Psoas muscle (tissue), 8 donors: ENCODE measurements around the gene FNDC3B. TPM values are rescaled to one million over a fixed set of nuclear protein-coding genes. Genes with fewer than 3 reads are reported as not detected.

Experiments
- ATAC-seq, 4 donors: fragments of 200-7000 bp; cut with Tn5 transposase; one replicate each; pipeline ENCODE4 v1.9.1; 2020; ENCODE audit warnings: moderate library complexity in 3 of 4, mild to moderate bottlenecking in 2 of 4
- DNase-seq, 2 donors: peaks; one replicate each; pipeline ENCODE4 v3.0.0-alpha.2; 2020
- H3K27ac ChIP-seq: fragments of 200-600 bp; one replicate; pipeline ENCODE4 v1.8.0; 2022
- H3K27me3 ChIP-seq, 3 donors: fragments of 200-600 bp in 1 of 3; one replicate each; pipeline versions ENCODE4 v1.6.1 to v1.8.0; 2013 to 2022; ENCODE audit warnings: low read length in 2 of 3, mild to moderate bottlenecking in 2 of 3, moderate library complexity in 1 of 3; ENCODE audit not compliant: insufficient read depth in 3 of 3
- H3K36me3 ChIP-seq, 2 donors: fragments of 200-600 bp in 1 of 2; one replicate each; pipeline versions ENCODE4 v1.6.1 to v1.8.0; 2013 to 2022; ENCODE audit warnings: low read depth in 1 of 2, mild to moderate bottlenecking in 1 of 2, moderate library complexity in 1 of 2; ENCODE audit not compliant: insufficient read depth in 1 of 2
- H3K4me1 ChIP-seq: fragments of 200-600 bp; one replicate; pipeline ENCODE4 v1.8.0; 2022
- H3K4me3 ChIP-seq: fragments of 200-600 bp; one replicate; pipeline ENCODE4 v1.8.0; 2022; ENCODE audit warnings: mild to moderate bottlenecking
- H3K9me3 ChIP-seq: fragments of 200-600 bp; one replicate; pipeline ENCODE4 v1.8.0; 2022
- CTCF ChIP-seq: fragments of 200-600 bp; IDR thresholded peaks from one replicate; pipeline ENCODE4 v1.8.0; 2022; ENCODE audit warnings: antibody characterized with exemption
- WGBS, 3 donors: extraction: QIAGEN DNeasy Blood & Tissue Kit; methylation state at CpG; one replicate each; pipeline versions ENCODE4 v1.1.6 to v1.1.7; 2013; 5-methylcytosine and 5-hydroxymethylcytosine counted together
- intact Hi-C, 2 donors: fragments of 100-400 bp; cut with DNase I; formaldehyde crosslinking; loops; one replicate each; pipeline versions ENCODE4 v1.11.0 to v1.14.2; 2022
- polyA plus RNA-seq, 3 donors: library from polyadenylated mRNA; stranded (reverse); fragments of 200-250 nt; gene quantifications; one replicate each; pipeline ENCODE4 v1.2.3, GENCODE V29; 2013
- total RNA-seq, 4 donors: library from RNA; stranded (reverse); fragmentation: NEBNext Ultra II Directional in 2 of 4; extraction: Animal tissue kit (Norgen Biotek cat#: 25700) in 2 of 4; gene quantifications; one replicate each; pipeline versions ENCODE4 v1.2.1 to v1.2.4, GENCODE V29; 2021 to 2023
- donor health status: healthy with polysubstance abuse.
- donor health status: DM: no; HTN: no; CAD: no; lungs with moderate emphysema.
- donor health status: Bipolar disorder and iron deficiency.
- donor health status: healthy.
- donor health status: DM: yes; HTN: yes; CAD: no.
- donor health status: DM: no; HTN: no; CAD: no.
- donor health status: DM: no; HTN: no; CAD: no.
- donor health status: DM: yes; HTN: yes; CAD: no.

FNDC3B gene
- total and polyA plus RNA-seq, 7 donors = 12.4 to 133 (median 50.8) TPM

- intact Hi-C loops = no loop called here
- no peaks in the 10 kb centered on the region for H3K27me3 ChIP-seq
- peaks cover 58% of the 10 kb centered on the region for H3K4me1 ChIP-seq
- H3K4me3 ChIP-seq = no peak overlapping the region
- no peak overlapping the region for H3K27ac ChIP-seq
- ATAC-seq = no peak
- WGBS, 3 donors = 96 to 100% (median 97%) methylated on average over 1 of the region's 1 CpG
- no peak for DNase-seq
- no peaks in the 10 kb centered on the region for H3K9me3 ChIP-seq
- H3K36me3 ChIP-seq = no peaks in the 10 kb centered on the region
- no peak for TF ChIP-seq CTCF
Measured at GRCh38 chr3:172060234-172060633, 20.9 kb downstream of the FNDC3B start.

- no peaks in the 10 kb centered on the region for H3K36me3 ChIP-seq
- ATAC-seq (peak in 1 of 4 donors; percentile 28), DNase-seq (no peak)
- no peaks in the 10 kb centered on the region for H3K27me3 ChIP-seq
- intact Hi-C loops = no loop called here
- H3K9me3 ChIP-seq = no peaks in the 10 kb centered on the region
- TF ChIP-seq CTCF = no peak
- peaks cover 60% of the 10 kb centered on the region for H3K4me1 ChIP-seq
- WGBS, 3 donors = 42 to 51% (median 45%) methylated on average over 4 of the region's 4 CpGs
- H3K4me3 ChIP-seq = peak overlapping the region; percentile 0
- H3K27ac ChIP-seq = no peak overlapping the region
Measured at GRCh38 chr3:172061724-172062184, 22.4 kb downstream of the FNDC3B start.

- Histone ChIP-seq H3K4me1 (peaks cover 59% of the 10 kb centered on the region), H3K4me3 (no peak overlapping the region), H3K27ac (no peak overlapping the region), H3K9me3 (no peaks in the 10 kb centered on the region), H3K36me3 (no peaks in the 10 kb centered on the region), H3K27me3 (no peaks in the 10 kb centered on the region)
- 95 to 99% (median 97%) methylated on average over 3 of the region's 3 CpGs for WGBS, 3 donors
- intact Hi-C loops = no loop called here
- DNase-seq = no peak
- TF ChIP-seq CTCF = no peak
- no peak for ATAC-seq
Measured at GRCh38 chr3:172062761-172063160, 23.4 kb downstream of the FNDC3B start.

- no peaks in the 10 kb centered on the region for H3K9me3 ChIP-seq
- no peaks in the 10 kb centered on the region for H3K27me3 ChIP-seq
- DNase-seq (no peak), ATAC-seq (no peak)
- H3K4me1 ChIP-seq = peaks cover 60% of the 10 kb centered on the region
- H3K4me3 ChIP-seq = no peak overlapping the region
- 75 to 88% (median 86%) methylated on average over 7 of the region's 7 CpGs for WGBS, 3 donors
- intact Hi-C loops = no loop called here
- no peak overlapping the region for H3K27ac ChIP-seq
- H3K36me3 ChIP-seq = no peaks in the 10 kb centered on the region
- TF ChIP-seq CTCF = no peak
Measured at GRCh38 chr3:172063456-172064432, 24.4 kb downstream of the FNDC3B start.
